Measurements from ENCODE around the gene TTC7B. TPM values are rescaled to one million over a fixed set of nuclear protein-coding genes. Genes with fewer than 3 reads are reported as not detected.

Gene TTC7B
- total RNA-seq, 1 donor from 2014 or later: 55.5 TPM

- H3K9me3 ChIP-seq (replicated peaks): no peaks in the 10 kb centered on the region
- H3K4me3 ChIP-seq: no peak overlapping the region
- H3K36me3 ChIP-seq: no peaks in the 10 kb centered on the region
- no peak for DNase-seq
- intact Hi-C loops (cut with micrococcal nuclease): no loop called here
- no peaks in the 10 kb centered on the region for H3K27me3 ChIP-seq (ENCODE audit: low read depth)
- TF ChIP-seq, protein P1, sequence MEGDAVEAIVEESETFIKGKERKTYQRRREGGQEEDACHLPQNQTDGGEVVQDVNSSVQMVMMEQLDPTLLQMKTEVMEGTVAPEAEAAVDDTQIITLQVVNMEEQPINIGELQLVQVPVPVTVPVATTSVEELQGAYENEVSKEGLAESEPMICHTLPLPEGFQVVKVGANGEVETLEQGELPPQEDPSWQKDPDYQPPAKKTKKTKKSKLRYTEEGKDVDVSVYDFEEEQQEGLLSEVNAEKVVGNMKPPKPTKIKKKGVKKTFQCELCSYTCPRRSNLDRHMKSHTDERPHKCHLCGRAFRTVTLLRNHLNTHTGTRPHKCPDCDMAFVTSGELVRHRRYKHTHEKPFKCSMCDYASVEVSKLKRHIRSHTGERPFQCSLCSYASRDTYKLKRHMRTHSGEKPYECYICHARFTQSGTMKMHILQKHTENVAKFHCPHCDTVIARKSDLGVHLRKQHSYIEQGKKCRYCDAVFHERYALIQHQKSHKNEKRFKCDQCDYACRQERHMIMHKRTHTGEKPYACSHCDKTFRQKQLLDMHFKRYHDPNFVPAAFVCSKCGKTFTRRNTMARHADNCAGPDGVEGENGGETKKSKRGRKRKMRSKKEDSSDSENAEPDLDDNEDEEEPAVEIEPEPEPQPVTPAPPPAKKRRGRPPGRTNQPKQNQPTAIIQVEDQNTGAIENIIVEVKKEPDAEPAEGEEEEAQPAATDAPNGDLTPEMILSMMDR (IDR thresholded peaks at IDR 0.05; ENCODE audit: borderline replicate concordance): no peak
- peaks cover 25% of the 10 kb centered on the region for H3K4me1 ChIP-seq
- no peak overlapping the region for H3K27ac ChIP-seq (replicated peaks)
Observed at GRCh38 chr14:90853116-90853515, 36.9 kb upstream of the TTC7B start.

GRCh38 chr14:90851327-90852036 is 35.3 kb upstream of the TTC7B start:
- DNase-seq: no peak
- no peaks in the 10 kb centered on the region for H3K9me3 ChIP-seq (replicated peaks)
- no peaks in the 10 kb centered on the region for H3K36me3 ChIP-seq
- no peaks in the 10 kb centered on the region for H3K27me3 ChIP-seq (ENCODE audit: low read depth)
- H3K4me1 ChIP-seq: peaks cover 25% of the 10 kb centered on the region
- TF ChIP-seq, protein P1 (IDR thresholded peaks at IDR 0.05; ENCODE audit: borderline replicate concordance): no peak
- H3K27ac ChIP-seq (replicated peaks): peak overlapping the region; percentile 51
- intact Hi-C loops (cut with micrococcal nuclease): no loop called here
- H3K4me3 ChIP-seq: no peak overlapping the region

- TF ChIP-seq, protein P1 (IDR thresholded peaks at IDR 0.05; ENCODE audit: borderline replicate concordance): no peak
- Histone ChIP-seq H3K27me3 (ENCODE audit: low read depth) (no peaks in the 10 kb centered on the region), H3K4me3 (peak overlapping the region; percentile 15), H3K4me1 (peaks cover 25% of the 10 kb centered on the region), H3K36me3 (no peaks in the 10 kb centered on the region), H3K27ac (replicated peaks) (peak overlapping the region; percentile 51), H3K9me3 (replicated peaks) (no peaks in the 10 kb centered on the region)
- DNase-seq: no peak
- intact Hi-C loops (cut with micrococcal nuclease): no loop called here
Observed at GRCh38 chr14:90850487-90850886, 34.3 kb upstream of the TTC7B start.

- DNase-seq: no peak
- TF ChIP-seq, protein P1 (IDR thresholded peaks at IDR 0.05; ENCODE audit: borderline replicate concordance): no peak
- intact Hi-C loops (cut with micrococcal nuclease): no loop called here
- Histone ChIP-seq H3K27ac (replicated peaks) (peak overlapping the region; percentile 51), H3K27me3 (ENCODE audit: low read depth) (no peaks in the 10 kb centered on the region), H3K4me1 (peaks cover 25% of the 10 kb centered on the region), H3K9me3 (replicated peaks) (no peaks in the 10 kb centered on the region), H3K36me3 (no peaks in the 10 kb centered on the region), H3K4me3 (no peak overlapping the region)
Observed at GRCh38 chr14:90849787-90850444, 33.7 kb upstream of the TTC7B start.

DNA sequence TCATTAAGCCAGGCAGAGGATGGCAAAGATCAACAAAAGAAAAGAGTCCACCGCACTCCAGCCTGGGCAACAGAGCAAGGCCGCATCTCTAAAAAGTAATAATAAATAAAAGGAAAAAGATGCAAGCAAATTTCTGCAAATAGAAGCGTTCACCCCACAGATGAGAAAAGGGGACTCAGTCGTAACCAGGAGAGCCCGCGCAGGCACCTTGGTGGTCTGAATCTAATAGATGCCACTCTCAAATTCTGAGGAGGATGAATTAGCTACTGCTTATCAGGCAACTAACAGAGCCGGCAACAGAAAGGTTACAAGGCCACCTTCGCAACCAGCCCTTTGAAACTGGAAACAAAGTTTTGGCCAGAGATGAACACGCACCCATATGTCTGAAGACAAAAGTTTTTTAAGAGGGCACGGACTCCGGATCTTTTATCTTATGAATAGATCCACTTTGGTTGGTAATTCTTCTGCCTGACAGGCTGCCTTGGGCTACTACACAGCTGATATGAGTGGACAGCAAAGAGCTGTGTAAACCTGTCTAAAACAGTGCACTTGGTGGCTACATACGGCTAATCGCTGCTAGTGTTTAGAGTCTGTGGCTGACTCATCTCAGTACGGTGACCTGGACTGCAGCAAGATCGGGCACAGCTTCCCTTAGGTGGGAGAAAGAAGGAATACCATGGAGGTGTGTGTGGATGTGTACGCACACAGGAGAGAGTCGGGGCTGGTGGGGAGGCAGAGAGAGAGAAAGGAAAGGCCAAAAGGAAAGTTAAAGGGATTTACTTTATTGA is 32.9 kb upstream of the TTC7B start:
- TF ChIP-seq, protein P1 (IDR thresholded peaks at IDR 0.05; ENCODE audit: borderline replicate concordance): no peak
- intact Hi-C loops (cut with micrococcal nuclease): no loop called here
- H3K27me3 ChIP-seq (ENCODE audit: low read depth): no peaks in the 10 kb centered on the region

More for the DNA sequence above, 32.9 kb upstream of the TTC7B start:
- no peaks in the 10 kb centered on the region for H3K9me3 ChIP-seq (replicated peaks)
- peaks cover 25% of the 10 kb centered on the region for H3K4me1 ChIP-seq
- H3K27ac ChIP-seq (replicated peaks): peak overlapping the region; percentile 51
- H3K36me3 ChIP-seq: no peaks in the 10 kb centered on the region
- DNase-seq: no peak
- H3K4me3 ChIP-seq: no peak overlapping the region

All from left ventricle myocardium inferior (tissue), 1 donor.